Prostate gland (tissue), 2 donors: Measurements from ENCODE around the gene TMPRSS6.

Experiments
- POLR2A ChIP-seq: fragments of 450-650 bp; IDR thresholded peaks from one replicate; pipeline ENCODE4 v1.6.1; 2016; ENCODE audit warnings: antibody characterized with exemption, mild to moderate bottlenecking
- TF ChIP-seq, protein P1 (sequence below), 4 experiments: fragments of 200-600 bp in 2 of 4; fragments of 450-650 bp in 2 of 4; sonication (generic) in 2 of 4; IDR thresholded peaks; 1 replicate in 3 of 4; 2 replicates in 1 of 4; pipeline ENCODE4 v1.5.1; 2016 to 2019; ENCODE audit warnings: antibody characterized with exemption in 4 of 4, mild to moderate bottlenecking in 2 of 4, moderate library complexity in 2 of 4

DNA sequence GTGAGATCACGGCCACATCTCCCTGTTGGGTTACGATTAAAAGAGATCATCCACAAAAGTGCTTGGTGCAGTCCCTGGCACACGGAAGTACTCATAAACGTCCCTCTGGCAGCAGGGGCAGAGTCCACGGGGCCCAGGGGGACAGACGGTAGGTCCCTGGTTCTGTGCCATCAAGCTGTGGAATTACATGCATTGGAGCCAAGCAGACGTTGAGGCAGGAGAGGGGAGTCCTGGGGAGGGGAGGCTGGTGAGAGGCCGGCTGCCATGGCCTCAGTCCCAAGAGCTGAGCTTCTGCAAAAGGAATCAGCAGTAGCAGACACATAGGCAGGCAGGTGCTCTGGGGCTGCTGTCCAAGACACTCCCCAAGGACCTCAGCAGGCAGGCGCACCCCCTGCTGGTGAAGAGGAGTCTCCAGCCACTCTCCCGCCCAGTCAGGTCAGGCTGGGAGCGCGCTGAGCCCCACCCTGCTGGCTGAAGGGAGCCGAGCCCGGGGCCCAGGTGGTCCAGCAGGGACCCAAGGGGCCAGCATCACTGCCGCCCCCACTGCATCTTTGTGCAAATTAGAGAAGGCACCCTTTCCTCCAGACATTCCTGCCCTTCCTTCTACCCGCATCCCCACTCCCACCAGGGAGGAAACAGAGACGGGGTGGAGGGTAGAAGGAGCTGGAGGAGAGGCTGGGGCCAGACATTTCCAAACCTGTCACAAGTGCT, 65.5 kb downstream of the TMPRSS6 start:
- TF ChIP-seq, protein P1, sequence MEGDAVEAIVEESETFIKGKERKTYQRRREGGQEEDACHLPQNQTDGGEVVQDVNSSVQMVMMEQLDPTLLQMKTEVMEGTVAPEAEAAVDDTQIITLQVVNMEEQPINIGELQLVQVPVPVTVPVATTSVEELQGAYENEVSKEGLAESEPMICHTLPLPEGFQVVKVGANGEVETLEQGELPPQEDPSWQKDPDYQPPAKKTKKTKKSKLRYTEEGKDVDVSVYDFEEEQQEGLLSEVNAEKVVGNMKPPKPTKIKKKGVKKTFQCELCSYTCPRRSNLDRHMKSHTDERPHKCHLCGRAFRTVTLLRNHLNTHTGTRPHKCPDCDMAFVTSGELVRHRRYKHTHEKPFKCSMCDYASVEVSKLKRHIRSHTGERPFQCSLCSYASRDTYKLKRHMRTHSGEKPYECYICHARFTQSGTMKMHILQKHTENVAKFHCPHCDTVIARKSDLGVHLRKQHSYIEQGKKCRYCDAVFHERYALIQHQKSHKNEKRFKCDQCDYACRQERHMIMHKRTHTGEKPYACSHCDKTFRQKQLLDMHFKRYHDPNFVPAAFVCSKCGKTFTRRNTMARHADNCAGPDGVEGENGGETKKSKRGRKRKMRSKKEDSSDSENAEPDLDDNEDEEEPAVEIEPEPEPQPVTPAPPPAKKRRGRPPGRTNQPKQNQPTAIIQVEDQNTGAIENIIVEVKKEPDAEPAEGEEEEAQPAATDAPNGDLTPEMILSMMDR (IDR thresholded peaks at IDR 0.05): peak; percentile 45 to 85 (median 71)
- TF ChIP-seq POLR2A: no peak
